HG02981 (cell line): ENCODE data around the gene FNIP1.
"Not testable (repeated sequence)": the region's sequence is repeated elsewhere in the genome, so short reads cannot be mapped to it uniquely, and the experiment has no call there.

ENCODE experiments used
- ATAC-seq: cut with Tn5 transposase; IDR thresholded peaks from one replicate; pipeline ENCODE4 v1.9.1; 2021; ENCODE audit warnings: mild to moderate bottlenecking, moderate library complexity; ENCODE audit not compliant: unreplicated experiment

FNIP1 gene

DNA sequence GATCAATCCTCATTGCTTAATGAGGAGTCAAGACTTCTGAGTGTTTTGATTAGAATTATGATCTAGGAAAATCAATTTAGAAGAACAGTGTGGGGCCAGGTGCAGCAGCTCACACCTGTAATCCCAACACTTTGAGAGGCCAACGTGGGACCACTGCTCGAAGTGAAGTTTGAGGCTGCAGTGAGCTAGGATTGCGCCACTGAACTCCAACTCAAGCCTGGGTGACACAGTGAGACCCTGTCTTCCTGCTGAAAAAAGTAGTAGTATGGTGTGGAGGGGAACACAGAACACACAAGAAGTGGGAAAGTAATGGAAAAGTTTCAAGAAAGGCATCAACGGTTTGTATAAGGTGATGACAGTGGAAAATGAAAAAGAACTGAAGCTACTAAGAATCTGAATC is 9.1 kb downstream of the FNIP1 start:
- ATAC-seq = no peak

DNA sequence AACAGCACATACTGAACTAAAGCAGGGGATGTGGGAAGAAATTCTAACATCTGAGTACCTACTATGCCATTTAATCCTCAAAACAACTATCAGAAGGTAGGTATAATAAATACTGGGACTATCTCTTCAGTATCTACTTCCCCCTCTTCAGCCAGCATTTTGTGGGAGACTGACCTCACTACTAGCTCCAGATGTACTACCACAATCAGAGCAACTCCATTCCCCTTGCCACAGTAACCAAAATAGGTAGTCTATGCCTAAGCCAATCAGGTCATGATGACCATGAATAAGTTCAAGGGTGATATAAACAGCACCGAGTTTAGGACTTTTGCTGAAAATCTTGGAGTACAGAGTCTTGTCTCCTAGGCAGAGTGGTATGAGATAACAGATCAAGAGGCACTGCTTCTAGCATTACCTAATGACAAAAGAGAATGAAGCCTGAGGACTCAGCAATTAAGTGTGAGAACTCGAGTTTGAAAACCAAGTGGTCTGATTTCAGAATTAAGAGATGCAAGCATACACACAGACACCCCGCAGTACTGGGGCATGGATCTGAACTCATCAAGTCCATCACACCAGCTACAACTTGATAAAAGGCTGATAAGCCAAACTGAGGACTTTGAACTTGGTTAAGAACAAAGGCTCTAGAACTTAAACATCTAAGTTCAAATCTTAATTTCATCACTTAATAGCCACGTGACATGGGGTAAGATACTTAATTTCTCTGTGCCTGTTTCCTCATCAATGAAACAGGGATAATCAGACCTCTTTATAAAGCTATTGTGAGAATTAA is 9.7 kb downstream of the FNIP1 start:
- ATAC-seq = no peak

DNA sequence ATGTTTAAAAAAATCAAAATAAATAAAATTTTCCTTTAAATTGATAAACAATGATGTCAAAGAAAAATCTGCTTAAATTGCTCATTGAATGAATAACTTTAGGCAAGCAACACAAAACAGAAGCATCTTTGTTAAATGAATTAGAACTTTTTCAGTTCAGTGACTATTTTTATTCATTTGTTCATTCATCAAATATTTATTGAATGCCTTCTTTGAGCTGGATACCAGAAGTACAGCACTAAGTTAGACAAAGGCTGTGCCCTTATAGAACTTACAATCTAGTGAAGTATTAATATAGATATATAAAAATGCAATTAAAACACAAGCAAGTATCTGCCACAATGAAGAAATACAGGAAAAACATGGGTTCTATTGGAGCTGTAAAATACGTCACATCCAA is 10.8 kb downstream of the FNIP1 start:
- no peak for ATAC-seq

DNA sequence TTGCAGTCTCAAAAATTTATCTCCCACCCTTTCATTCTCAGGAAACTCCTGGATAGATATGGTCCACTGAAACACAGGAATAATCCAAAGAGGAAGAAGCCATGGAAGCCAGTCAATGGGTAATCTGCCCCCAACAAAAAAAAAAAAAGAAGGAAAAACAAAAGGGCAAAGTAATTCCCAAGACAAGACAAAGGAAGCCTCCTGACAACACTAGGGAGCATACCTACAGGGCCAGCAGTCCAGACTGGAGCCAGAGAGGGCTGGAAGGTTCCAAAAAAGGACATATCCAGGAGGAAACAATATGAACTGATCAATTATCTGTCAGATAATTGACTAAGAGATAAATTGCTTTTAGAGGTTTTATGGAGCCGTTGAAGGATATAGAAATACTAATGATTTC is 12.9 kb downstream of the FNIP1 start:
- ATAC-seq = no peak

DNA sequence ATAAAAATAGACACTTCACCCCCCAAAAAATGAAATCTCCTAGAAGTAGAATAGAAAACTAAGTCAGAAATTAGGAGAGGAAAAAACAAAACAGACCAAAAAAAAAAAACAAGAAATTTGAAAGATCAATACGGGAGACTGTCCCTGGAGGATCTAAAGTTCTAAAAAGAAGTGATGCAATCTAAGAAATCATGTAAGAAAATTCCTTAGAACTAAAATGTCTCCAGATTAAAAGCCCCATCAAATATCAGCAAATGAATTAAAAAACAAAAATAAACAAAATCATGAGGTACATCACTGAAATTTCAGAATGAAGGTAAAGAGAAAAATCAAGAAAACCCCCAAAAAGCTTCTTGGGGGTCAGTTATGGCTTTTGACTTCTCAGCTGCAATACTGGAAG is 13.5 kb downstream of the FNIP1 start:
- no peak for ATAC-seq

DNA sequence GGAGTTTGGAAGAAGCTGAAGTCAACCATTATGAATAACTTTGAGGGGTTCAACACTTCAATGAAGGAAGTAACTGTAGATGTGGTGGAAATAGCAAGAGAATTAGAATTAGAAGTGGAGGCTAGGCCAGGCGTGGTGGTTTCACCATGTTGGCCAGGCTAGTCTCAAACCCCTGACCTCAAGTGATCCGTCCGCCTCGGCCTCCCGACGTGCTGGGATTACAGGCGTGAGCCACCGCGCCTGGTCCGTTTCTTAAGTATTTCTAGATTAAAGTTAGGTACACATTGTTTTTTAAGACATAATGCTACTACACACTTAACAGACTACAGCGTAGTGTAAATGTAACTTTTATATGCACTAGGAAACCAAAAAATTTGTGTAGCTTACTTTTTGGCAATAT is 14.1 kb downstream of the FNIP1 start:
- ATAC-seq = no peak

DNA sequence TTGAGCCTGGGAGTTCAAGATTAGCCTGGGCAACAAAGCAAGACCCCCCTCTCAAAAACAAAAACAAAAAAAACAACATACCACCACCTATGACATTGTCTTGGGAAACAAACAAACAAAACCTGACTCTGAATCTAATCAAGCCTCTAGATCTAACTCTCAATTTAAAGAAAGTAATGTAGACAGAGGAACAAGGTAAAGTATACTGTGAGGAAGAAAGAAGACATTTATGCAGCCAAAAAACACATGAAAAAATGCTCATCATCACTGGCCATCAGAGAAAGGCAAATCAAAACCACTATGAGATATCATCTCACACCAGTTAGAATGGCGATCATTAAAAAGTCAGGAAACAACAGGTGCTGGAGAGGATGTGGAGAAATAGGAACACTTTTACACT is 18.7 kb downstream of the FNIP1 start:
- not testable (repeated sequence) for ATAC-seq

DNA sequence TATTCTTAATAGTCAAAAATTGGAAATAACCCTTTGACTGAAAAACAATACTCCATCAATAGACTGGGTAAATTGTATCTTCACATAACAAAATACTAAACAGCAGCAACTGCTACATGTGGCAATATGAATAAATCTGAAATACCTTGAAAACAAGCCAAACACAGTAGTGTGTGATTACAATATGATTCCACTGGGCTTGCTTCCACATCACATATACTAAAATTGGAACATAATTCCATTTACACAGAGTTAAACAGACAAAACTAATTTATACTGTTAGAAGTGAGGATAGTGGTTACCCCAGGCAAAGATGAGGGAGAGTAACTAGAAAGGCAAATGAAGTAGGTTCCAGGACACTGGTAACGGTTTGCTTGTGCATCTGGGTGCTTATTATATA is 20.4 kb downstream of the FNIP1 start:
- no peak for ATAC-seq

DNA sequence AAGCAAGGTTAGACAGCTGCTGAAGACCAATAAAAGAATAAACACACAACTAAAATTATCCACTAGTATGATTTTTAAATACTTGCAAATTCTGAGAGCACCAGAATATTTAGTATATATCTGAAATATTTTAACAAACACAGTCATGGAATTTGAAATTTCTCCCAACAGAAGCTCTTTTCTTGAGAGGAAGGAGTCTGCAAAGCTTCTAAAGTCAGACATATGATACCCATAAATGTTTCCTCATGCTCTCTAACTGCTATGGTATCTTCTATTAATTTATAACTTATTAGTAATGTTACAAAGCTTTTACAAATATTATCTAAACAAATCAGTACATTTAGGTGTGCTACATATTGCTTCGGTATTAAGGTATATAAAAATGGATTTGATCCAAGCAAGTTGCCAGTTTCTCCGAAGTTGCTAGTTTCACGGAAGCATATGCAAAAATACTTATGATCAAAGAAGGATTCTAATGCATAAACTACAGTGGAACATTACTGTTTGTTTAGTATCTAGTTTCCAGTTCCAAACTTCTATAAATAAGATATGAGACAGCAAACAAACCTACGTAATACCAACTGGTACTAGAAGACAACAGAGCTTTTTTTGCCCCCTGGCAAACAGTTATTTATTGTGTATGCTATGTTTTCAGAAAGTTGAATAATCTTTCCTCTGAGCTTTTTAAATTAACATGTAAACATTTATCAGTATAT is 22.0 kb downstream of the FNIP1 start:
- ATAC-seq = no peak

DNA sequence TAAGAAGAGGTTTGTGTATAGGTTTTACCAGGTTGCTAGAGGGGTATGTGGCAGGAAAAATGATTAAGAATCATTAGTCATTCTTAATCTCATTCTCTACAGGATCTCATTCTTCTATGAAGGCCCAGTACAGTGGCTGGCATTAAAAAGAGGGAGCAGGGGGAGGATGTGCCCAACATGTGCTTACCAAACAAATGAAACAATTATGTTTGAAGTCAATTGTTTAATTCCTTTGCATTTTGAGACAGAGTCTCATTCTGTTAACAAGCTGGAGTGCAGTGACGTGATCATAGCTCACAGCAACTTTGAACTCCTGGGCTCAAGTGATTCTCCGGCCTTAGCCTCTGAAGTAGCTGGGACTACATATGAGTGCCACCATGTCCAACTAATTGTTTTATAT is 23.0 kb downstream of the FNIP1 start:
- ATAC-seq = no peak

DNA sequence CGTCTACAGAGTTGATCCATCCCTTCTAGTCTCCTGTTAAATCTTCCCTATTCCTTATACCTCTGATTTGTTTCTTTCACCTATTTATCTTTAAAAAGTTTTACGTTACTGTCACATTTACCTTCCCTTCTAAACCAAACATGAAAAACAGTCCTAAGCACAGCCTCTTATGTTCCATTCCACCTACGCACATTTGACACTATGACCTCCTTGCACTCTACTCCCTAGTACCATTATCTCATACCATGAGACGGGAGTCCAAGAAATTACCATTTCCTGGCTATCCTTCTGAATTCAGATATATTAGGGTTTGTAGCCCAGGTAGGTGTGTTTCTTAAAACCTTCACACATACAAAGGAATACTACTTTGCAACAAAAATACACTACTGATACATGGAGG is 25.1 kb downstream of the FNIP1 start:
- no peak for ATAC-seq

DNA sequence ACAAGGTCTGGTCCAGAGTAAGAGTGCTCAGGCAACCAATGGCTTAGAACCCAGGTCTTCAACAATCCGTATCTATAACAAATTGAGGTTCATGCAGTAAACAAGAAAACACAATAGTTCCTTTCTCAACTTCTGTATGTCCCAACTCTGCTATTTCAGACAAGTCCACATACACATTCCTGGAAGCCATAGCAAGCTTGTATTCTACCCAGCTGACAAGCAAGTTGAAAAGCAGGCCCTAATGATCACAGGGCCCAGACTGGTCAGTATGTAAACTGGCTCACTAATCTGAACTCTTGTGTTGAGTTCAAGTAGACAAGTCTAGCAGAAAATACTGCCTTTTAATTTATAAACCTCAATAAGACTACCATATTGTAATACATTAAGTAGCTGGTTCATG is 26.9 kb downstream of the FNIP1 start:
- no peak for ATAC-seq

DNA sequence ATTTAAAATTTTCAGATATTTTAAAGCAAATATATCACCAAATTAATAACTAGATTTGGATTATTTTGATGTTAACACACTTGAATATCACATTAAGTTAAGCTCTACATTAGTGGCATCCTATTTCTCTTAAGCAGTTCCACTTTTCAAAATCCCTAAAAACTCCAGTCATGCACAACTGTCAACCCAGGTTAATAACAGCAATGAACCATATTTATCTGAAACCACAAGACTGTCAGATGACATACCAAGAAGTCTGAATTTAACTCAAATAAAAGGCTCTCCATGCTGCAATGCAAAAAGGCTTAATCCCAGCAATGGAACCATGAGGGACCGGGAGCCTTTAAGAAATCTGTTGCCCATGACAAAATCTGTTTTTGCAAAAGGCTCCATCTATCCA is 27.5 kb downstream of the FNIP1 start:
- no peak for ATAC-seq

DNA sequence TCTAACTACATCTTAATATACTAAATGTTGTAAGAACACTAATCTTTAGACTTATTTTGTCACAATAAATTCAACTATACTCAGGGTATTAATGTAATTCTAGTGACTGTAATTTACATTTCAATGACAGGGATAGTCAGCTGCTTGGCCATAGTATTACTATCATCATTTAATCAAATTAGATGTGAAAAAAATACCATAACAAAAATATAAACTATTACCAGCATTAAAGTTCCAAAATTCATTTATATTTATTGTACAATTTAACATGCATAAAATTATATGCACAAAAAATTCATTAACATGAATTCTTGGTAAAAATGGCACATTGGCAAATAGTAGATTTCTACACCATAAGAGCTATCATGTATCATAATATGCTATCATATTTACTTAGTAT is 28.9 kb downstream of the FNIP1 start:
- no peak for ATAC-seq

DNA sequence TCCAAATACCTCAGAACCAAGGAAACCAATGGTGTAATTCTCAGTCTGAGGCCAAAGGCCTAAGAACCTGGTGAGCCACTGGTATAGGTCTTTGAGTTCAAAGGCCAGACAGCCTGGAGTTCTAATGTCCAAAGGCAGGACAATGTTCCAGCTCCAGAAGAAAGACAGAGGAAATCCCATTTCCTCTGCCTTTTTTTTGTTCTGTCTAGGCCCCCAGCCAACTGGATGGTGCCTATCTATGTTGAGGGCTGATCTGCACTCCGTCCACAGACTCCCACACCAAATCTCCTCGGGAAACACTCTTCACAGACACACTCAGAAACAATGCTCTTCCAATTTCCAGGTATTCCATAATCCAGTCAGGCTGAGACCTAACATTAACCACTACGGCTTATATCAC is 30.1 kb downstream of the FNIP1 start:
- no peak for ATAC-seq

DNA sequence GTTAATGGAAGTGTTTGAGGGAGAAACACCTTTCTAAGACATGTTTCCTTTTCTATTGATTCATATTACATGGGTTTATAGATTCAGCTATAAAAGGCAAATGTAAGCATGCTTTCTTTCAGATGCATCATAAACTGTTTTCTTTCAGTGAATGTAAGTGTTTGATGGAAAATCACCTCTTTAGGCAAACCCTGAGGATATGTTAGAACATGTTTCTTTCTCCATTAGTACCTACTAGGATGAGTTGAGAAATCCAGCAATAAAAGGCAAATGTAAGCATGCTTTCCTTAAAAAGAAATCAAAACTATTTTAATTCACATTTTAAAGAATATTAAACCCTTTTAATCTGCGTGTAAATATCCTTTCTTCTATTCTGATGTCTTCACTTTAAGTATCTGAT is 31.6 kb downstream of the FNIP1 start:
- ATAC-seq = no peak

DNA sequence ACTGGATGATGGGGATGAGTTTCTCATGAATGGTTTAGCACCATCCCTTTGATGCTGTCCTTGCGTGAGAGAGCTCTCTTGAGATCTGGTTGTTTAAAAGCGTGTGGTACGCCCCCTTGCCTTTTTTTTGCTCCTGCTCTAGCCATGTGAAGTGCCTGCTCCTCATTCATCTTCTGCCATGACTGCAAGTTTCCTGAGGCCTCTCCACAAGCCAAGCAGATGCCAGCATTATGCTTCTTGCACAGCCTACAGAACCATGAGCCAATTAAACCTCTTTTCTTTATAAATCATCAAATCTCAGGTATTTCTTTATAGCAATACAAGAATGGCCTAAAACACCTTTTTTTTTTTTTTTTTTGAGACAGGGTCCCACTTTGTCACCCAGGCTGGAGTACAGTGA is 32.8 kb downstream of the FNIP1 start:
- ATAC-seq = no peak

DNA sequence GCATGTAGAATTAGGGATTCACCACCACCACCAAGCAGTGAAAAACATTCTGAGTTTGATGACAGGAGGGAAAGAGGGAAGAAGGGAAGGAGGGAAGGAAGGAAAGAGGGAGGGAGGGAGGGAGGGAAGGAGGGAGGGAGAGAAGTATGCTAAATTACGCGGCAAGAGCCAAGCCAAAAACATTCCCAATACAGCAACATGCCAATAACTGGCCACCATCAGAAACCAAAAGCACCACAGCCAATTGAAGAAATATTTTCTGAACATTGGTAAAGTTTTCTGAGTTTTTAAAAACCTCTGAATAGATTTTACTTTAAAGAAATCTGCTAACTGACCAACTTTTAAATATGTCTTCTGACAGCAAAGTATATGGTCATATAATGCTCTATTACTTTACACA is 36.0 kb downstream of the FNIP1 start:
- ATAC-seq = no peak

DNA sequence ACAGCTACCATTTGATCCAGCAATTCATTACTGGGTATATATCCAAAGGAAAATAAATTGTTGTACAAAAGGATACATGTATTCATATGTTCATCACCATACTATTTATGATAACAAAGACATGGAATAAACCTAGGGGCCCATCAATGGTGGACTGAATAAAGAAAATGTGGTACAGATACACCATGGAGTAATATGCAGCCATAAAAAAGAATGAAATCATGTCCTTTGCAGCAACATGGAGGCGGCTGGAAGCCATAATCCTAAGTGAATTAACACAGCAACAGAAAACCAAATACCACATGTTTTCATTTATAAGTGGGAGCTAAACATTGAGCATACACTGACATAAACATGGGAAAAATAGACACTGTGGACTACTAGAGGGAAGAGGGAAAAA is 37.1 kb downstream of the FNIP1 start:
- ATAC-seq = no peak

DNA sequence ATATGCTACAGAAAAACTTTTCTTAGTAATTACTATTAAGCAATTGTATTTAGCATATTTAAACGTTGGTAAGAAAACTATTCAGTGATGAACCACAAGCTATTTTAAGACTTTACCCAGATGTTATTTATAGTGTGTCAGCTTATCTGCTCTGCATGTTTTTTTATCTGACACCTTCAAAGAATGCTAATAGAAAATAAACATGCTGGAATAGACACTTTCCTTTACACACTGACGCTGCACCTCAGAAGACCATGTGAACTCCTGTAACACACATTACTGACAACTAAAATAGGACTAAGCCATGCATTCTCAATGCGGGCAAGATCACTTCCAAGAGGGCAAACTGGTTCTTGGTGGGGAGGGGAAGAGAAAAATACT is 38.3 kb downstream of the FNIP1 start:
- ATAC-seq = no peak

DNA sequence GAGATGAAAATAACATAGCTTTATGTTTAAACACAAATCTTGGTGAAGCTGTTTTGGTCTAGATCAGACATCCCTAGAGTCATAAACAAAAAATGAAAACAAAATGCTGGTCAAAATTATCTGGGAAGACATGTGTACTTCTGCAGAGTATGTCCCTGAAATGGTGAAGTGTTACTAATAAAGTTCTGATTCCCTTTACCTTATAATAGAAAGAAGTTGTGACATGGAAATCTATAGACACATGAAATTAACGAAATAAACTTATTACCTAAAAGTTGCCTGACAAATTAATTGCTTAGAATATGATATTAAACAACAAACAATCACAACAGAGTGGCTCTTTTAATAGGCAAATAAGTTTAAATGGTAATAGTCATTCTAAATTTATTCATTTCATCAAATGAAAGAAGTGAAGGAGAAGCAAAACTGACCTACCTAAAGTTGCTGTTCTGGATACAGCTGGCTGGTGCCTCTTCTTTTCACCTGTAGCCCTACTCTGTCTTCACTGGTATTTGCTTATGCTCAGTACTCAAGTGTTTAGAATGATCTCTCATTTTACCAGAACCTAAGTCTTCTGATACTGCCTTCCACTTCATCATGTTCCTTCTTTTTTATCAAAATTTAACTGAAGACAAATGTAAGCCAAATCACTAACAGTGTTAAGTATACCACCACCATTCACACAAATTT is 38.8 kb downstream of the FNIP1 start:
- ATAC-seq = no peak

DNA sequence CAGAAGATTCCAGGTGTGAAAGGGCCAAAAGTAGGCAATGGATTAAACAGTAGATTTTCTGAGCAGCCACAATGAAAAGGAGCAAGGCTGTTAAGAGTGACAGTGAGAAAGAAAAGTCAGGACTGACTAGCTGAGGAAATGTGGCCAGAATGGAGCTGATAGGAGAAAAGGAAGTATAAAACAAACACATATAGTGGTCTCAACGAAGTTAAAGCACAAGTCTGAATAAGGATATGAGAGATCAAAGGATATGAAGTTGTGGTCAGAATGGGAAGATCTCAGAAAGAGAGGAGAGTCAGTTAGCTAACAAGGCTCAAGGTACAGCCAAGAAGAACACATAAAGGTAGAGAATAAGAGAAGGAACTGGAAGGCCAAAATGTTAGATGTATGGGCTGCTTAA is 39.9 kb downstream of the FNIP1 start:
- no peak for ATAC-seq
